GM12878 (cell line): Measurements from ENCODE around the gene KCNC4. TPM values are rescaled to one million over a fixed set of nuclear protein-coding genes. Genes with fewer than 3 reads are reported as not detected.

Experiments used
- ATAC-seq: fragments of 200-7000 bp; cut with Tn5 transposase; 3 replicates; pipeline ENCODE4 v1.9.1; 2020; ENCODE audit warnings: mild to moderate bottlenecking, moderate library complexity
- BruUV-seq: library from RNA; stranded (reverse); fragments of 400-500 nt; replicated peaks from 2 replicates; lab custom pipeline; 2021; lab: Mats Ljungman, UMichigan
- CTCF ChIA-PET: fragments of 300-600 bp; sonication (Branson Sonifier 250); formaldehyde crosslinking; extraction: SDS; loops from one replicate; lab custom pipeline; 2021; ENCODE audit warnings: inconsistent platforms; lab: Yijun Ruan, JAX
- POLR2A ChIA-PET: fragments of 350-600 bp; formaldehyde crosslinking; extraction: SDS; loops from one replicate; lab custom pipeline; 2021; ENCODE audit warnings: inconsistent platforms; lab: Charles Lee
- RAD21 ChIA-PET: fragments of 300-600 bp; sonication (Branson Sonifier 250); formaldehyde crosslinking; loops from one replicate; lab custom pipeline; 2023; ENCODE audit warnings: antibody characterized with exemption; ENCODE audit not compliant: unreplicated experiment; lab: Charles Lee
- SMC1A ChIA-PET: fragments of 300-600 bp; sonication (Branson Sonifier 250); formaldehyde crosslinking; loops from one replicate; lab custom pipeline; 2023; ENCODE audit not compliant: unreplicated experiment, uncharacterized antibody; lab: Charles Lee
- DNase-seq: peaks from one replicate; pipeline ENCODE4 v3.0.0-alpha.2; 2011; ENCODE audit warnings: low read depth, low spot score
- FAIRE-seq: peaks from 3 replicates; lab custom pipeline; 2011; peaks lifted over from hg19 to GRCh38; lab: Jason Lieb, UNC
- H2AFZ ChIP-seq: 2 replicates; pipeline ENCODE4 v1.6.0; 2011; ENCODE audit warnings: low read depth, low read length, control low read depth; ENCODE audit not compliant: control insufficient read depth
- H3K27ac ChIP-seq: 2 replicates; pipeline ENCODE4 v1.5.1; 2011; ENCODE audit warnings: control low read depth; ENCODE audit not compliant: control insufficient read depth, insufficient read depth
- H3K27me3 ChIP-seq, 2 experiments: replicated peaks in 1 of 2; 2 replicates each; pipeline versions ENCODE4 v1.6.0 to v1.6.1; 2011; ENCODE audit warnings: low read length in 1 of 2; ENCODE audit not compliant: control insufficient read depth in 2 of 2, insufficient read depth in 2 of 2
- H3K36me3 ChIP-seq, 2 experiments: 2 replicates each; pipeline ENCODE4 v1.5.1; 2011; ENCODE audit warnings: low read length in 1 of 2; ENCODE audit not compliant: control insufficient read depth in 2 of 2, insufficient read depth in 2 of 2
- H3K4me1 ChIP-seq: 2 replicates; pipeline ENCODE4 v1.6.1; 2011; ENCODE audit warnings: mild to moderate bottlenecking, low read length, moderate library complexity, mixed read lengths; ENCODE audit not compliant: control insufficient read depth, insufficient read depth
- H3K4me2 ChIP-seq: 2 replicates; pipeline ENCODE4 v1.6.0; 2011; ENCODE audit warnings: control low read depth; ENCODE audit not compliant: control insufficient read depth, insufficient read depth
- H3K4me3 ChIP-seq: fragments of 200-600 bp; sonication (generic); 2 replicates; pipeline ENCODE4 v1.5.1; 2016
- H3K79me2 ChIP-seq: 2 replicates; pipeline ENCODE4 v1.6.0; 2011; ENCODE audit warnings: low read length; ENCODE audit not compliant: control insufficient read depth, insufficient read depth
- H3K9ac ChIP-seq: 2 replicates; pipeline ENCODE4 v1.8.0; 2011; ENCODE audit warnings: low read length, control low read depth, mixed read lengths; ENCODE audit not compliant: control insufficient read depth, insufficient read depth
- H3K9me3 ChIP-seq: replicated peaks from 3 replicates; pipeline ENCODE4 v1.5.1; 2011; ENCODE audit warnings: mild to moderate bottlenecking, low read length; ENCODE audit not compliant: control insufficient read depth, insufficient read depth
- H4K20me1 ChIP-seq: 2 replicates; pipeline ENCODE4 v1.6.0; 2011; ENCODE audit not compliant: control insufficient read depth, insufficient read depth
- MTA2 ChIP-seq: fragments of 450-650 bp; IDR thresholded peaks from 2 replicates; pipeline ENCODE4 v1.6.1; 2016; ENCODE audit warnings: low read depth, mild to moderate bottlenecking, moderate library complexity
- MYB ChIP-seq: fragments of 150-350 bp; IDR thresholded peaks from 2 replicates; pipeline ENCODE4 v1.6.1; 2014; ENCODE audit warnings: mild to moderate bottlenecking, low read depth, low read length, borderline replicate concordance
- PML ChIP-seq: IDR thresholded peaks from 2 replicates; pipeline ENCODE4 v1.6.1; 2012; ENCODE audit warnings: low read length, inconsistent platforms
- ZNF592 ChIP-seq: fragments of 450-650 bp; IDR thresholded peaks from 2 replicates; pipeline ENCODE4 v1.6.1; 2017; ENCODE audit warnings: mild to moderate bottlenecking, moderate library complexity
- ZNF622 ChIP-seq: fragments of 450-650 bp; IDR thresholded peaks from 2 replicates; pipeline ENCODE4 v1.6.1; 2017; ENCODE audit warnings: mild to moderate bottlenecking, inconsistent platforms
- WGBS: methylation state at CpG from one replicate; pipeline ENCODE4 v1.1.6; 2016; ENCODE audit warnings: low lambda C conversion rate; ENCODE audit not compliant: insufficient replicate concordance, insufficient coverage; ENCODE audit errors: missing lambda C conversion rate; 5-methylcytosine and 5-hydroxymethylcytosine counted together
- in situ Hi-C: fragments of 300-500 bp; cut with MboI; formaldehyde crosslinking; loops from 9 replicates; pipeline ENCODE4 v1.14.3; 2018; ENCODE audit warnings: mixed read lengths
- intact Hi-C: fragments of 100-400 bp; cut with micrococcal nuclease; formaldehyde crosslinking; loops from one replicate; pipeline ENCODE4 v1.14.2; 2022; ENCODE audit not compliant: unreplicated experiment
- polyA plus RNA-seq, 11 experiments: library from polyadenylated mRNA; depleted of rRNA in 4 of 11; unstranded in 6 of 11; stranded (reverse) in 5 of 11; fragments of >200 nt; fragmentation: Nextera tagmentation in 4 of 11; fragmentation: Illumina TruSeq in 1 of 11; extraction: Ambion mirVana in 4 of 11; extraction: Trizol in 1 of 11; gene quantifications; 1 replicate in 1 of 11; 2 replicates in 10 of 11; pipeline versions ENCODE4 v1.2.1 to v1.2.3, GENCODE V29; 2011 to 2016; ENCODE audit warnings: inconsistent platforms in 2 of 11, missing spikeins in 2 of 11, low read depth in 1 of 11
- total RNA-seq, 4 experiments: library from RNA; depleted of rRNA in 3 of 4; stranded (reverse); fragments of >200 nt in 3 of 4; fragmentation: Illumina TruSeq in 1 of 4; extraction: Trizol in 1 of 4; gene quantifications; 2 replicates each; pipeline versions ENCODE4 v1.2.1 to v1.2.3, GENCODE V29; 2013 to 2021

Gene KCNC4
- total and polyA plus RNA-seq, 10 of the 15 experiments (the other 5 are each of a cell fraction or from before 2014, with no cell fraction given) = 0.06 to 1.7 (median 0.36) TPM

GRCh38 chr1:110220324-110220723 lies 10.2 kb downstream of the KCNC4 start (continued):
- no peak for TF ChIP-seq MTA2
- TF ChIP-seq PML = no peak
- TF ChIP-seq ZNF592 = no peak

- DNase-seq = no peak
- 12% methylated on average over 4 of the region's 4 CpGs for WGBS
These were observed 11.0 kb downstream of the KCNC4 start for GRCh38 chr1:110221119-110221518.

More at GRCh38 chr1:110221119-110221518, 11.0 kb downstream of the KCNC4 start:
- in situ Hi-C loops = no loop called here
- ChIA-PET SMC1A (interaction anchor here (1.3 kb wide), 1 partner anchor 24 kb away, joined by 4 read pairs; no protein-coding TSS in a partner anchor), RAD21 (no interaction called here), POLR2A (no interaction called here), CTCF (interaction anchor here (2.4 kb wide), 1 partner anchor 13 kb away, joined by 8 read pairs; no protein-coding TSS in a partner anchor)
- no peak for FAIRE-seq
- Histone ChIP-seq H3K9me3 (no peaks in the 10 kb centered on the region), H3K4me1 (no peaks in the 10 kb centered on the region), H4K20me1 (no peaks in the 10 kb centered on the region), H3K27me3 (no peaks in the 10 kb centered on the region; a peak in 1 of 4 replicates), H3K27ac (no peak overlapping the region), H3K4me3 (no peak overlapping the region), H3K9ac (no peak overlapping the region), H2AFZ (no peak overlapping the region), H3K36me3 (no peaks in the 10 kb centered on the region), H3K79me2 (no peaks in the 10 kb centered on the region), H3K4me2 (no peak overlapping the region)
- BruUV-seq = no TSS peak
- ATAC-seq = no peak
- intact Hi-C loops = no loop called here
- TF ChIP-seq ZNF622 (no peak), MTA2 (no peak), MYB (no peak)
